Measurements from ENCODE around the gene FBXL22. TPM values are rescaled to one million over a fixed set of nuclear protein-coding genes. Genes with fewer than 3 reads are reported as not detected.

FBXL22 gene, protein sequence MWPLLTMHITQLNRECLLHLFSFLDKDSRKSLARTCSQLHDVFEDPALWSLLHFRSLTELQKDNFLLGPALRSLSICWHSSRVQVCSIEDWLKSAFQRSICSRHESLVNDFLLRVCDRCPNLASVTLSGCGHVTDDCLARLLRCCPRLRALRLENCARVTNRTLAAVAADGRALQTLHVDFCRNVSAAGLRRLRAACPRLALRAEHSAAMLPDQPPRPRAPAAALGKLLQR
- total RNA-seq = 1 to 10 TPM in 1 of 3 donors, under 1 TPM in 2; 0.33 to 2.3 (median 0.65) TPM
- total RNA-seq (2013) = 0.38 TPM

DNA sequence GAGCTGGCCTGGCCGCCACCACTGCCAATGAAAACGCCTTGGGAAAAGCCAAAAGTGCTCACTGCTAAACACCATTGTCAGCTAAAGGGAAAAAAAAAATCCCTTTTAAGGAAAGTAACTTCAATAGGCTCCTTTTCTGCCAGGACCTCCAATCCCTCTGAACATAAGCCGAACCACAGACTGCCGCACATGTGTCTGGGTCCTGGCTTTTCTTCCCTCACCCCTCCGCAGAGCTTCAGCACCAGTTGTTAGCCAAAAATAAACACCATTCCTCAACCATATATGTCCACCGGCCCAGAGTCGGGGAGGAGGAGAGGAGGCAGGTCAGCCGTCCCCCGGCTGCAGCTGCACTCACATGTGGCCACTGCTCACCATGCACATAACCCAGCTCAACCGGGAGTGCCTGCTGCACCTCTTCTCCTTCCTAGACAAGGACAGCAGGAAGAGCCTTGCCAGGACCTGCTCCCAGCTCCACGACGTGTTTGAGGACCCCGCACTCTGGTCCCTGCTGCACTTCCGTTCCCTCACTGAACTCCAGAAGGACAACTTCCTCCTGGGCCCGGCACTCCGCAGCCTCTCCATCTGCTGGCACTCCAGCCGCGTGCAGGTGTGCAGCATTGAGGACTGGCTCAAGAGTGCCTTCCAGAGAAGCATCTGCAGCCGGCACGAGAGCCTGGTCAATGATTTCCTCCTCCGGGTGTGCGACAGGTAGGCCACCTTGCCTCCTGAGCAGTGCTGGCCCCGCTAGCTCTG lies at the start of gene FBXL22:
TSS of gene FBXL22 (plus strand) at position 350 of the 753 bp plus-strand sequence. CDS start at position 356, 6 bp downstream.
- H3K4me1 ChIP-seq (ENCODE audit: control insufficient read depth, insufficient read depth, low read length) = peaks cover 35% of the 10 kb centered on the region
- H3K36me3 ChIP-seq (ENCODE audit: control insufficient read depth, insufficient read depth, low read length) = peaks cover 9% of the 10 kb centered on the region
- no peaks in the 10 kb centered on the region for H3K9me3 ChIP-seq (ENCODE audit: control insufficient read depth, insufficient read depth, low read length)
- H3K36me3 Mint-ChIP-seq = no peaks in the 10 kb centered on the region
- H3K27ac Mint-ChIP-seq = peak within 1 kb of the TSS; percentile 41 to 66
- TF ChIP-seq, protein P1, sequence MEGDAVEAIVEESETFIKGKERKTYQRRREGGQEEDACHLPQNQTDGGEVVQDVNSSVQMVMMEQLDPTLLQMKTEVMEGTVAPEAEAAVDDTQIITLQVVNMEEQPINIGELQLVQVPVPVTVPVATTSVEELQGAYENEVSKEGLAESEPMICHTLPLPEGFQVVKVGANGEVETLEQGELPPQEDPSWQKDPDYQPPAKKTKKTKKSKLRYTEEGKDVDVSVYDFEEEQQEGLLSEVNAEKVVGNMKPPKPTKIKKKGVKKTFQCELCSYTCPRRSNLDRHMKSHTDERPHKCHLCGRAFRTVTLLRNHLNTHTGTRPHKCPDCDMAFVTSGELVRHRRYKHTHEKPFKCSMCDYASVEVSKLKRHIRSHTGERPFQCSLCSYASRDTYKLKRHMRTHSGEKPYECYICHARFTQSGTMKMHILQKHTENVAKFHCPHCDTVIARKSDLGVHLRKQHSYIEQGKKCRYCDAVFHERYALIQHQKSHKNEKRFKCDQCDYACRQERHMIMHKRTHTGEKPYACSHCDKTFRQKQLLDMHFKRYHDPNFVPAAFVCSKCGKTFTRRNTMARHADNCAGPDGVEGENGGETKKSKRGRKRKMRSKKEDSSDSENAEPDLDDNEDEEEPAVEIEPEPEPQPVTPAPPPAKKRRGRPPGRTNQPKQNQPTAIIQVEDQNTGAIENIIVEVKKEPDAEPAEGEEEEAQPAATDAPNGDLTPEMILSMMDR (IDR thresholded peaks at IDR 0.05) = no peak
- H3K27me3 Mint-ChIP-seq (ENCODE audit: low read depth in 2 of 2) = no peaks in the 10 kb centered on the region
- H3K4me3 ChIP-seq (ENCODE audit: low read length) = no peak within 1 kb of the TSS
- no peaks in the 10 kb centered on the region for H3K27me3 ChIP-seq (ENCODE audit: control insufficient read depth, insufficient read depth, low read length)
- no peak within 1 kb of the TSS for H3K27ac ChIP-seq (ENCODE audit: low read length)
- ATAC-seq (no peak), DNase-seq (no peak)
- intact Hi-C loops (cut with micrococcal nuclease) = no loop called here
- WGBS (ENCODE audit: insufficient coverage) = 95% methylated on average over 23 of the region's 23 CpGs
- peak within 1 kb of the TSS; percentile 58 for H3K4me3 Mint-ChIP-seq
- H3K4me1 Mint-ChIP-seq = peaks cover 28 to 52% of the 10 kb centered on the region in 2 donors
- H3K9me3 Mint-ChIP-seq = no peaks in the 10 kb centered on the region

DNA sequence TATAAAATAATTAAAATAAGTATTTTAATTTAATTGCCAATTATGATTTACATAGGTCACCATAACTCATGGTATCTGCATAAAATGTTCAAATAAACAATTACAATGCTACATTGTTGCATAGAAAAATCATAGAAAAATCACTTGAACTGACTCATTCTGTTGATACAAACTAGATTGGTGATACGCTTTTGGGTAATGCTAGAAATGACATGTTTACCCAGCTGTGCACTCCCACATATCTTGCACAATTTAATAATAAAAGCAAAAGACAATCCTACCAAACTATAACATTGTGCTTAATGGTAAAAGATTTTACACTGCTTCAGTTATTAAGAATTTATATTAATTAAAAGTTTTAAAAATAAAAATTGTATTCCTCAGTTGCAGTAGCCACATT lies 45.8 kb upstream of the FBXL22 start:
- WGBS (ENCODE audit: insufficient coverage) = 100% methylated on average over 1 of the region's 1 CpG
- H3K9me3 ChIP-seq (ENCODE audit: control insufficient read depth, insufficient read depth, low read length) = no peaks in the 10 kb centered on the region
- intact Hi-C loops (cut with micrococcal nuclease) = no loop called here
- Mint-ChIP-seq H3K27me3 (ENCODE audit: low read depth in 2 of 2) (no peaks in the 10 kb centered on the region), H3K4me1 (peaks cover 40 to 46% of the 10 kb centered on the region in 2 donors), H3K36me3 (no peaks in the 10 kb centered on the region), H3K27ac (no peak overlapping the region), H3K4me3 (no peak overlapping the region), H3K9me3 (no peaks in the 10 kb centered on the region)
- no peaks in the 10 kb centered on the region for H3K27me3 ChIP-seq (ENCODE audit: control insufficient read depth, insufficient read depth, low read length)
- no peak overlapping the region for H3K27ac ChIP-seq (ENCODE audit: low read length)
- H3K36me3 ChIP-seq (ENCODE audit: control insufficient read depth, insufficient read depth, low read length) = peaks cover 25% of the 10 kb centered on the region
- ATAC-seq (no peak), DNase-seq (no peak)
- TF ChIP-seq, protein P1 (IDR thresholded peaks at IDR 0.05) = no peak
- no peak overlapping the region for H3K4me3 ChIP-seq (ENCODE audit: low read length)
- peaks cover 2% of the 10 kb centered on the region for H3K4me1 ChIP-seq (ENCODE audit: control insufficient read depth, insufficient read depth, low read length)

- Histone ChIP-seq H3K36me3 (ENCODE audit: control insufficient read depth, insufficient read depth, low read length) (peaks cover 39% of the 10 kb centered on the region), H3K4me3 (ENCODE audit: low read length) (no peak overlapping the region), H3K27ac (ENCODE audit: low read length) (no peak overlapping the region), H3K9me3 (ENCODE audit: control insufficient read depth, insufficient read depth, low read length) (no peaks in the 10 kb centered on the region), H3K27me3 (ENCODE audit: control insufficient read depth, insufficient read depth, low read length) (no peaks in the 10 kb centered on the region), H3K4me1 (ENCODE audit: control insufficient read depth, insufficient read depth, low read length) (no peaks in the 10 kb centered on the region)
- ATAC-seq (peak in 2 of 3 donors; percentile 34 to 35), DNase-seq (peak in 1 of 2 donors; percentile 18)
- no peaks in the 10 kb centered on the region for H3K36me3 Mint-ChIP-seq
- H3K4me1 Mint-ChIP-seq = peaks cover 34 to 46% of the 10 kb centered on the region in 2 donors
- H3K27ac Mint-ChIP-seq = peak overlapping the region; percentile 53
- intact Hi-C loops (cut with micrococcal nuclease) = no loop called here
- H3K27me3 Mint-ChIP-seq (ENCODE audit: low read depth in 2 of 2) = no peaks in the 10 kb centered on the region
- TF ChIP-seq, protein P1 (IDR thresholded peaks at IDR 0.05) = no peak
- no peaks in the 10 kb centered on the region for H3K9me3 Mint-ChIP-seq
- no peak overlapping the region for H3K4me3 Mint-ChIP-seq
- 67% methylated on average over 3 of the region's 3 CpGs for WGBS (ENCODE audit: insufficient coverage)
Measured at GRCh38 chr15:63553388-63553791, 43.8 kb upstream of the FBXL22 start.
